ENCODE results near the gene ZNF205. TPM values are rescaled to one million over a fixed set of nuclear protein-coding genes. Genes with fewer than 3 reads are reported as not detected.

ZNF205 gene
- polyA plus RNA-seq, 1 of the 3 experiments (the other 2 are of a cell fraction) = 9.7 TPM

DNA sequence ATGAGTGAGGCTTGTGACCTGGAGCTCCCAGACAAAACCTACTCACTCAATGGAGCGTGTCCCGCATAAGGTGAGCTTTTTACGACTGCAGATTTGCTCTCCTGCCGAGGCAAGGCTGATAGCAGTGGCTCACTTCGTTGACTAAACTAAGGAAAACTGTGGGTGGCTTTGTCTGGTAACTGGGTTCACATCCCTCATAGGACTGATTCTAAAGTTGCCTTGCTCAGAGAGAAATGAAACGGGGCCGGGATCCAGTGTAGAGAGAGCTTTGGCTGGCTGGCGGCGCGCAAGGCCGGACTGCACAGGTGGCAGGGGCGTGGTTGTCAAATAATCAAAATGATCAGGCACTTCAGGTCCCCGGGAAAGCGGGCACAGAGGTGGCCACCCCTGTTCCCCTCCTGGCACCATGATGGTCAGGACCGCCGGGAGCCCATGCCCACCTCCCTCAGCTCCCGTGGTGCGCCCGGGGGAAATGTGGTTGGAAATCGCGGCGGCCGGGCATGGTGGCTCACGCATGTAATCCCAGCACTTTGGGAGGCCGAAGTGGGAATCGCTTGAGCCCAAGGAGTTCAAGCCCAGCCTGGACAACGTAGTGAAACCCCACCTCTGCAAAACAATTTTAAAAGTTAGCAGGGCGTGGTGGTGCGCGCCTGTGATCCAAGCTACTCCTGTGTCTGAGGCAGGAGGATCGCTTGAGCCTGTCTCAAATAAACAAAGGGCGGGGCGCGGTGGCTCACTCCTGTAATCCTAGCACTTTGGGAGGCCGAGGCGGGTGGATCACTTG, 49.0 kb downstream of the ZNF205 start:
- H3K9ac ChIP-seq = no peak overlapping the region
- no peak for DNase-seq
- no peak overlapping the region for H3K27ac ChIP-seq (ENCODE audit: low read depth in 2 of 2, low read length in 1 of 2)
- no peak overlapping the region for H3K4me2 ChIP-seq
- H2AFZ ChIP-seq (ENCODE audit: low read depth) = no peak overlapping the region
- H3K36me3 ChIP-seq (replicated peaks in 1 of 2; ENCODE audit: control insufficient read depth in 1 of 2, insufficient read depth in 2 of 2, low read length in 1 of 2) = no peaks in the 10 kb centered on the region
- peaks cover 29% of the 10 kb centered on the region for H3F3A ChIP-seq (replicated peaks; ENCODE audit: insufficient read depth)
- H3K4me1 ChIP-seq (ENCODE audit: control insufficient read depth in 1 of 2, insufficient read depth in 2 of 2, low read depth in 1 of 2, low read length in 1 of 2) = peaks cover 0 to 8% of the 10 kb centered on the region in 2 experiments; a peak in 1 of 4 replicates
- POLR2A ChIA-PET = no interaction called here
- CTCF ChIA-PET = interaction anchor here (1.0 to 3.6 kb wide), 7 partner anchors 9 to 103 kb away, joined by 3 to 12 read pairs (median 3); no protein-coding TSS in a partner anchor
- H3K9me2 ChIP-seq = no peaks in the 10 kb centered on the region
- H3K27me3 ChIP-seq (ENCODE audit: insufficient read depth) = no peaks in the 10 kb centered on the region; the same call in 1 of the 2 replicates
- 71% methylated on average over 26 of the region's 36 CpGs for WGBS (ENCODE audit: low lambda C conversion rate)
- no peaks in the 10 kb centered on the region for H3K9me3 ChIP-seq
- H3K4me3 ChIP-seq (ENCODE audit: low read depth in 2 of 2, low read length in 1 of 2) = no peak overlapping the region
- H3K79me2 ChIP-seq (ENCODE audit: insufficient read depth) = no peaks in the 10 kb centered on the region
- TF ChIP-seq REST (IDR thresholded peaks at IDR 0.05; ENCODE audit: low read depth, low read length) (no peak), CHD2 (IDR thresholded peaks at IDR 0.05; ENCODE audit: low read length, partially characterized antibody) (no peak), USF2 (IDR thresholded peaks at IDR 0.05; ENCODE audit: borderline replicate concordance, low read depth, low read length) (no peak), FOXJ3 (CRISPR knock-in tag; IDR thresholded peaks at IDR 0.05) (no peak), JUND (IDR thresholded peaks at IDR 0.05) (no peak), NRF1 (IDR thresholded peaks at IDR 0.05; ENCODE audit: low read depth, low read length) (no peak), TEAD4 (IDR thresholded peaks at IDR 0.05; ENCODE audit: borderline replicate concordance, insufficient read depth) (no peak), MEF2A (IDR thresholded peaks at IDR 0.05; ENCODE audit: borderline replicate concordance, low read depth) (no peak), RXRA (IDR thresholded peaks at IDR 0.05; ENCODE audit: borderline replicate concordance, low read depth) (no peak), SMC3 (IDR thresholded peaks at IDR 0.05; ENCODE audit: low read depth, low read length) (no peak), RCOR1 (IDR thresholded peaks at IDR 0.05; ENCODE audit: low read length) (no peak), RFX5 (IDR thresholded peaks at IDR 0.05; ENCODE audit: low read length) (no peak), MAX (IDR thresholded peaks at IDR 0.05; ENCODE audit: low read depth) (no peak), GATA2 (CRISPR knock-in tag; IDR thresholded peaks at IDR 0.05) (no peak), FOSL2 (IDR thresholded peaks at IDR 0.05; ENCODE audit: borderline replicate concordance, low read depth) (no peak), CTCF (IDR thresholded peaks at IDR 0.05) (no peak), SIN3A (IDR thresholded peaks at IDR 0.05; ENCODE audit: borderline replicate concordance, low read depth, low read length) (no peak)
- TF ChIP-seq, protein P1, sequence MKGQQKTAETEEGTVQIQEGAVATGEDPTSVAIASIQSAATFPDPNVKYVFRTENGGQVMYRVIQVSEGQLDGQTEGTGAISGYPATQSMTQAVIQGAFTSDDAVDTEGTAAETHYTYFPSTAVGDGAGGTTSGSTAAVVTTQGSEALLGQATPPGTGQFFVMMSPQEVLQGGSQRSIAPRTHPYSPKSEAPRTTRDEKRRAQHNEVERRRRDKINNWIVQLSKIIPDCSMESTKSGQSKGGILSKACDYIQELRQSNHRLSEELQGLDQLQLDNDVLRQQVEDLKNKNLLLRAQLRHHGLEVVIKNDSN (IDR thresholded peaks at IDR 0.05; ENCODE audit: borderline replicate concordance, low read depth) = no peak
- no peaks in the 10 kb centered on the region for H4K20me1 ChIP-seq (ENCODE audit: insufficient read depth)

Measured in SK-N-SH (cell line).